ENCODE data around the gene GRID1.
"Not testable (repeated sequence)": the region's sequence is repeated elsewhere in the genome, so short reads cannot be mapped to it uniquely, and the experiment has no call there.

Gene GRID1

DNA sequence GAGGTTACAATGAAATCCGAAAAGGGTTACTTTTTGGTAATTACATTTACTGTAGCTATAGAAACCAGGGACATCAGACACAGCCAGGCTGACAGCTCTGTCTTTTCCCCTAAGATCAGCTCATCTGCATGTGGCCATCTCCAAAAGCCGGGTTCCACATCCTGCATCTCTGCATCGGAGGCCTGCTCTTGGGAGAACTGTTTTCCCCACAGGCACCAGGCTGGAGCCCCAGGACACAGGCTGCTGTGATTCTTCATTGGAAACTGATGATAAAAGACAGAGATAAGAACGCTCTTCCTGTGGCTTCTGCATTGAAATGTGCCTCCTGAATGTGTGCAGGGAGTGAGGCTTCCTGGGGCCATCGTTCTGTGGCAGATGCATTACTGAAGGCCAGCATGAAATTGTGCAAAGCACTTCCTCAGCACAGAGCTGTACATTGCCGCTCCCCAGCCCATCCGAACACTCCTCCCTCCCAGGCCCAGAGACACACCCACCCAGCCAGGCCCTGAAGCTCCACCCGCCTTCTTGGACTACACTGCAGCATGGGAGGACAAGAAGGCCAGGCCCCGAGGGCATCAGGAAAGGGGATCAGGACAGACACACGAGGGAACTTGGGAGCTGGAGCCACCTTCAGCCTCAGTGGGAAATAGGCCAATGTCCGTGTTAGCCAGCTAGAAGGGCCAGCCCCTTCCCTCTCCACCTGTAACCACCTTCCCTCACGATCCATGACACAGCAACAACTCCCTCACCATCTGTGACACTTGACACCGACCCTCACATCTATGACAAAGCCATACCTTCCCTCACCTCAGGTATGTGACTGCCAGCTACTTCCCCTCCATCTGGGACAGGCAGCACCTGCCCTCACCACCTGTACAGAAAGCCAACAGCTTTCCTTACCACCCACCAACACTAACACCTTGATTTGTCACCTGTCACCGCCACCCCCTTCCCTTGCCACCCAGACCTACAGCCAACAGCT lies 113.2 kb downstream of the GRID1 start:
- no peak for DNase-seq (ENCODE audit: low spot score)

DNA sequence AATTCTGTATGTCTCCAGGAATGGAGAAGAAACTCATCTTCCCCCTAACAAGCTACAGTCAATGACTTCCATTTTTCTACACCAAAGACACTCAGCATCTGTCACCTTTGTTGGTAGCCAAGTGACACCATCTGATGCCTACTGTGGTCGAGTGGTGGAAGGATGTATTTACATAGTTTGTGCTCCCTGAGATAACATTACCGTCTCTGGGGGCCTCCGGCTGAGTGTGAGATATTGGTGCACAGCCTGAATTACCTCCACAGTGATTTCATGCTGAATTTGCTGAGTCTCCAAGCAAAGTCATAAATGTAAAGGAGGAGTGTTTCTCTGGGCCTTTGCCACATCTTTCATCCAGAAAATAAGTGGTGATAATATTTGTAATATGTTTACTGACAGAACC lies 114.0 kb downstream of the GRID1 start:
- no peak for DNase-seq (ENCODE audit: low spot score)

DNA sequence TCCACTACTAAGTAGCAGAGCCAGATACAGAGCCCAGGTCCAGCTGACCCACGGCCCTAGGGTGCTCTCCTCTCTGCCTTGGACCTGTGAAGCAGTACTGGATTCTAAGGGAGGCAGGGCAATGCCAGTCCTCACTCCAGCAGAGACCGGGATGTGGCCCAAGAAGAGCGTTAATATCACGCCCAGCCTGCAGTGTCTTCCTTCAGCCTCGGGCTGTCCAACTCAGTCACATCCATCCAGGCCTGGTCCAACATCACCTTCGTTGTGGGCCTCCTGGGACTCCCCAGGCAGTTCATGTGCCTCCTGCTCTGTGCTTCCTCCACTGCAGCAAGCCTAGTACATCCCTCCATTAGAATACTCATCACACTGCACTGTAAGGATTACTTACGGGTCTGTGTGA lies 114.5 kb downstream of the GRID1 start:
- DNase-seq (ENCODE audit: low spot score), result no peak

DNA sequence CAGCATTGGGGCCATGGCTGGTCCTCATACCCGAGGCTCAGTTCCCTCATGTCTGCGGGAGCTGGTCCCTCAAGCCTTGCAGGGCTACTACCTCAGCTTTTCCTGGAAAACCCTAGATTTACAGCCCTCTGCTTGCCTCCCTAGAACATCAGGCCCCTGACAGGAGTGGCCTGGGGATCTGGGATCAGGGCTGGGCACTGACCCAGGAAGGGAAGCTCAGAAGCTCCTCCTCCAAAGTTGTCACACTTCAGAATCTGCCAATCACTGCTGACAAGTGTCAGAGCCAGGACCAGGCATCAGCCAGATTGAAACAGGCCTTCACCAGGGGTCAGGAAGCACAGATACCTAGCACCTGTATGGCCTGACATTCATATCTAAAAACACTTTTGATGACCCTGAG lies 115.2 kb downstream of the GRID1 start:
- DNase-seq (ENCODE audit: low spot score), result no peak

DNA sequence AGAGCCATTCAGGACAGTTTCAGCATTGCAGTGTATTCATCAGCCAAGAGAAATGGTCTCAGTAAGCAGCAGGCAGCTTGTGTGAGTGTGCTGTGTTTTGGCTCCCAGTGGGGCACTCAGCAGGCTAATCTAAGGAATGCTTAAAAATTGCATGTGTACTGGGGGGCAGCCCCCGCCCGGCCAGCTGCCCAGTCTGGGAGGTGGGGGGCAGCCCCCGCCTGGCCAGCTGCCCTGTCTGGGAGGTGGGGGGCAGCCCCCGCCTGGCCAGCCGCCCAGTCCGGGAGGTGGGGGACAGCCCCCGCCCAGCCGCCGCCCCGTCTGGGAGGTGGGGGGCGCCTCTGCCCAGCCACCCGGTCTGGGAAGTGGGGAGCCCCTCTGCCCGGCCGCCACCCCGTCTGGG lies 116.2 kb downstream of the GRID1 start:
- DNase-seq (ENCODE audit: low spot score), result no peak

DNA sequence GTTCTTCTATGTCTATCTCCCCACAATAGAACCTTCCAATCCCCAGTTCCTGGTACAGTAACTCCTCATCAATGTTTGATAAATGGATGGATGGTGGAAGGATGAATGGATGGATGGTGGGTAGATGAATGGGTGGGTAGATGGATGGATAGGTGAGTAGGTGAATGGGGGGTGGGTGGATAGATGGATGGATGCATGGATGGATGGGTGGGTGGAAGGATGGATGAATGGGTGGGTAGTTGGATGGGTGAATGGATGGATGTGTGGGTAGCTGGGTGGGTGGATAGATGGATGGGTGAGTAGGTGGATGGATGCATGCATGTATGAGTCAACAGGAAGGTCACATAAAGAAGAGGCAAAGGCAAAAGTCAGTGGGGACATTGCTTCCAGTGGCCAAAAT lies 116.8 kb downstream of the GRID1 start:
- DNase-seq (ENCODE audit: low spot score), result no peak

DNA sequence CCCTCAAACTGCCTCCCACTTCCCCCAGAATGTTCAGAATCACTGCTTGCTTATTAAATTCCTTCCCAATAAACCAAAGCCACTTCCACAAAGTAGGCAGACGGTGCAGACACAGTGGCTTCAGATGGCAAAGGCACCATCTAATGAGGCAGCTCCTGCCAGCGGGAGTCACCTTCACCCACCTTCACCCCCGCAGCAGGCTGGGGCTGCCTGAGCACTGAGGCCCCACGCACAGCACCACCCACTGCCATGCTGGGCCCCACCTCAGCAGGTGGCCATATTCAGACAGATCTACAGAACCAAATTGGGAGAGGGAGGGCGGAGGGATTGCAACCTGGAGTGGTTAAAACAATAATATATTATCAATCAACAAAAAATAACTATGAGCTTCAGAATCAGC lies 118.5 kb downstream of the GRID1 start:
- no peak for DNase-seq (ENCODE audit: low spot score)

DNA sequence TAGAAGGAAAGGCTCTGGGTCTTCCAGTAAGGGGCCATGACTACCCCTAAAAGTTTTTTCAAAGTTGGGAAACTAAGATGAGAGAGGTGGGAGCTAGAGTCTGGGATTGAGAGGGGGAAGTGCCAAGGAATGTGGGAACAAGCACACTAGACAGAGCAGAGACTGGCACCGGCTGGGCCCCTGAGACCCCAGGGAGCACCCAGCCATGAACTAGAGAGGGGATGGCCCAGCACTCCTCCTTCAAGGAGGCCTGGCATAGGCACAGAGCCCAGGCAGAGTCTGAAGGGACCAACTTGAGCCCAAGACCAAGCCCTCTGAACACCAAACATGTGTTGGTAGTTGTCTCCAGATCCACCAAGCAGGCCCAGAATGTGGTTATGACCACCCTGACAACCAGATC lies 119.0 kb downstream of the GRID1 start:
- no peak for DNase-seq (ENCODE audit: low spot score)

DNA sequence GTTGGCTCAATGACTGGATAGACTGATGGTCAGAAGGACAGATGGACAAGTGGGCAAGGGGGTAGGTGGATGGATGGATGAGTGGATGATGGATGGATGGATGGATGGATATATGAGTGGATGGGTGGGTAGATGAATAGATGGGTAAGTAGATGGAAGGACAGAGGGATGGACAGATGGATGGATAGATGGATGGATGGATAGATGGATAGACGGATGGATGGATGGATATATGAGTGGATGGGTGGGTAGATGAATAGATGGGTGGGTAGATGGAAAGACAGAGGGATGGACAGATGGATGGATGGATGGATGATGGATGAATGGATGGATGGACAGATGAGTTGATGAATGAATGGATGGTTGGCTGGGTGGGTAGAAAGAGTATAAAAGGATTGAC lies 119.5 kb downstream of the GRID1 start:
- DNase-seq (ENCODE audit: low spot score), result no peak

DNA sequence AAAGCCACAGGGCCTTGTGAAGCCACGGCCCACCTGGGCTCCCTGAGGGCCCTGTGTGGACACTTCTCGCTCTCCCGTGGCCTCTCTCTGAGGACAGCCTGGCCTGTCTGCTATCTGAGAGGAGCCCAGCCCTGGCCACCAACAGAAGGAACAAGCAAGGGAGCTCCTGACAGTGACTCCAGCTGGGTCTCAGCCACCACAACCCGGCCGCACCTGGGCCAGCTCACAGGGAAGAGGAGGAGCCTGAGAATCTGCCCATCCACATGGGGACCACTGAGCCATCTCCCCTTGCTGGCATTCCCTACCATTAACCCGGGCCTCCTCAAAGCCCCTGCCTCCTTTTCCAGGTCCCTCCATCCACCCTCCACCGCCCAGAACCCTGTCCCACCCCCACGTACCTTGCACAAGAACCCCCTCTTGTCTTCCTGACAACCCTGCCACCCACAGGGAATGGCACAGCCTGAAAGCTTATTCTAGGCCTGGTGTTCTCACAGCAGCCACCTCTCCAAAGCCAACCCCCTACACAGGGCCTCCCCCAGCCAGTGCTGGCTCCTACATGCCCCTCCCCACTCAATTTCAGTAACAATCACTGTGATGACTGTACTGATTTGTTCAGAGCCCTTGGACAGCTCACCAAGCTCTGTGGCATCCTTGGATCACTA lies 120.2 kb downstream of the GRID1 start:
- DNase-seq (ENCODE audit: low spot score), result no peak

DNA sequence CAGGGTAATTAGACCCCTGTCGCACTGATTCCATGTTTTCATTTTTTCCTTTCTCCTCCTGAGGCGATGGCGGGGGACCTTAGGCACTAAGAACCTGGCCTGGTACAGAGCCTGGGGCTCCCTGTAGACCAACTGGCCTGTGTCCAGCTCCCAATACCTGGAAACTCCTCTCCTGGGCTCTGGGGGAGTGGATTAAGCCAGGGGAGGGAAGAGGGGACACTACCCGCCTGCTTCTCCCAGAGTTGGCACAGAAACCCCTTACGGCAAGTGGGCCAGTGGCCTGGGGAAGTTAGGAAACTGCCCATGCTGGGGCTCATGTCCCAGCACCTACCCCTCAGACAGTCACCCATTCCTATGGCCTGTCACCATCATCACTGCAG lies 121.6 kb downstream of the GRID1 start:
- no peak for DNase-seq (ENCODE audit: low spot score)

DNA sequence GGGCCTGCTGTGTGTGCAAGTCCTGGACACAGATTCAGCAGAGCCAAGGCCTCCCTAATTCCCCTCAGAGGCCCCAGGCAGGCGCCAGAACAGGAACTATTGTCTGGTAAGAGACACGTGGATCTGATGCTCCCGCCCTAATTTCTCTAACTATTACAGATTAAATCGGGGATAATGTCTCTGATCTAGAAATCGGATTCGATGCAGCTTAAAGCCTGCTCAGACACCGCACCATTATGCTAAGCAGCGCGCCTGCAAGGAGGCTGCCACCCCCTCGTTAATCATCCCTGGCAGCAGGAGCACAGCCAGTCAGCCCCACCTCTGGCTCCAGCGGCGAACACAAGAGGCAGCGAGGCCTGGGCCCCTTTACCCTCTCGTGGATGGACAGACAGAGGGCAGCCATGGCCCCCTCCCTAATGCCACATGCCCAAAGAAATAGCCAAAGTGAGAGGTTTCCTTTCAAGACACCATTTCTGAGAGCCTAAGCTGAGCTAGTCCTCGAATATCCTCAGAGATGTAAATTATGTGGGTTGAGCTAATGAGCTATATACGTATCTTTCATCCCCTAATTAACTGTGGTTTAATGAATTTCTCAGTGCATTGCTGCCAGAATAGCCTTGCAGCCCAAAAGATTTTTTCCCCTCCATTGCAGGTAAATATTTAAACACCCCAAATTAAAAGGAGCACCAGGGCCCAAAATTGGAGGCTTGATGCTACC lies 122.1 kb downstream of the GRID1 start:
- no peak for DNase-seq (ENCODE audit: low spot score)

DNA sequence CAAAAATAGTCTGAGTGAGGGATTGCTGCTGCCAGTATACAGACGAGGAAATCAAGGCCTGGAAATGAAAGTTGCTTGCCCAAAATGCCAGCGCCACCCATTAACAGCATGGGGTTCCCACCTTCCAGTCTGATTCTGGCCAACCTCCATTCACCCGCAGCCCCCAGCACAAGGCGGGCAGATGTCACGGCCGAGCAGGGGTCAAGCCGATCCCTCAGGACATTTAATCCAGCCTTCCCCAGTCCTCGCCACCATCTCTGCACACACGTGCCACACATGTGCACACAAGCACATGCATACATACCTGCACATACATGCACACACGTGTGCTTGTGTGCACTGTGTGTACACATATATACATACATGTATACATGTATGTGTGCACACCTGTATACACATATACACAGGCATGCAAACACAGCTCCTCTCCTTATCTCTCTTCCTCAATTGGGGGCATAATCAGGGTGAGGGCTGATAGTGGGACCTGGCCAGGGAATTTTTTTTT lies 122.9 kb downstream of the GRID1 start:
- DNase-seq (ENCODE audit: low spot score), result no peak

DNA sequence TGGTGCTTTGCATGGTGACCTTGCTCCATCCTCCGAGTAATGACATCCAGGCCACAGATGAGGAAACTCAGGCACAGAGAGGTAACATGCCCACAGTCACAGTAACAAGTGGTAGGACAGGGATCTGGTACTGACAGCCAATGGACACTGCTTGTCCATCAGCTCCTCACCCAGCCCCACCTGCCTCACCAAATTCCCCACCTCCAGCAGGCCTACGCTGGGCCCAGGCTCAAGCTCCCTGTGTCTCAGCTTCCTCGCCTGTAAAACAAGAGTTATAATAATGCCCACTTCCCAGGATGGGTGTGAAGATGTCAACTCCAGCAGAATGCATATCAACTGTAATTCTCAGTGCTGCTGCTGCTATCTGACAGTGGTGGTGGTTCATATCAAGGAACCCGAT lies 123.8 kb downstream of the GRID1 start:
- no peak for DNase-seq (ENCODE audit: low spot score)

DNA sequence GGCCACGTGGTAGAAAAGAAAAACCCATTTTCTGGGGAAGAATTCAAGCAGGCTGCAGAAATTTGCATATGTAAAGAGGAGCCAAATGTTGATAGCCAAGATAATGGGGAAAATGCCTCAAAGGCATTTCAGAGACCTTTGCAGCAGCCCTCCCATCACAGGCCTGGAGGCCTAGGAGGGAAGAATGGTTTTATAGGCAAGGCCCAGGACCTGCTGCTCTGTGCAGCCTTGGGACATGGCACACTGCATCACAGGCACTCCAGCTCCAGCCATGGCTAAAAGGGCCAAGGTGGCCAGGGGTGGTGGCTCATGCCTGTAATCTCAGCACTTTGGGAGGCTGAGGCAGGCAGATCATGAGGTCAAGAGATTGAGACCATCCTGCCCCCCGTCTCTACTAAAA lies 128.5 kb downstream of the GRID1 start:
- DNase-seq (ENCODE audit: low spot score), result not testable (repeated sequence)

DNA sequence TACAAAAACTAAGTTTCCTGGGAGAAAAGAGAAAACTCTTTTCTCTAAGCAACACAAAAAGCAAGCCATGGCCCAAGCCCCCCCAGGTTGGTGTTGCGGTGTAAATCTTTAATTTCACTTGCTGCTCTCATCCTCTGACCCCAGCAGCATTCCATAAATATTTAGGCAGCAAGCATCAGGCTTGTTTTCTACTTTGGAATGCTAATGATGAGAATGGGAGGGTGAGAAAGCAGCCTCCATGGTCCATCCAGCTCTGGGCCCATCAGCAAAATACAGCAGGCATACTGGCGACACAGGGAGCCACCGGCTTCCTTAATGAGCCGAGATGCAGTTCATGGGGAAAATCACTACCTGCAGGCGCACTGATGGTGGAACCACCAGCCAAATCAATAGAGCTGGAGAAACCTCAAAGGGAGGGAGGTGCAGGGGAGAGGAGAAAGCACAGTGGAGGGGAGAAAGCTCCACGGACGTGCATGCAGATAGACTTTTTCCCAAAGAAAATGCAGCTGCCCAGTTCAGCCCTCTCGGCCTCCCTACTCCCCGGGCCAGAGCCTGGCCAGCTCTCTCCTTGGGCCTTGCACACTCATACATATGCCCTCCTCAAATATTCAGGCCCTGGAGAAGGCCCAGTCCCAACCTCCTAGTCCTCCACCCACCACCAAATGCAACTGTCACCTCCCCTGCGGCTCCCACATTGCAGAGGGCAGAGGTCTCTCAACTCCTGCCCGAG lies 131.9 kb downstream of the GRID1 start:
- DNase-seq (ENCODE audit: low spot score), result no peak

DNA sequence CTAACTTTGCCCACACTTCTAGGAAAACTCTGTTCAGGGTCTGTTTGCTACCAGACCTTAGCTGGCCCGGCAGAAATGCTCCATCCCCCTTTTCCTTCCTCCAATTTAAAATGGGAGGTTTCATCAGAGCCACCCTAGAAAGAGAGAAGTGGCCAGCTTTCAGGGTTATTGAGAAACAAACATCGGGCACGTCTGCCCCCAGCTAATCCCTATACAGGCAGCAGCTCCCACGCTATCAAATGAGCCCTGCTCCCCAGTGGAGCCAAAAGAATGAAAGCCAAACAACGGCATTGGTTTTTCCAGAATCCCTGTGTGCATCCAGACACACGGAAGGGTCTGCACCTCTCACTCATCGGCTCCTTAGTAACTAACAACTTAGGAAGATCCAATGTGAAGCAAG lies 132.5 kb downstream of the GRID1 start:
- no peak for DNase-seq (ENCODE audit: low spot score)

DNA sequence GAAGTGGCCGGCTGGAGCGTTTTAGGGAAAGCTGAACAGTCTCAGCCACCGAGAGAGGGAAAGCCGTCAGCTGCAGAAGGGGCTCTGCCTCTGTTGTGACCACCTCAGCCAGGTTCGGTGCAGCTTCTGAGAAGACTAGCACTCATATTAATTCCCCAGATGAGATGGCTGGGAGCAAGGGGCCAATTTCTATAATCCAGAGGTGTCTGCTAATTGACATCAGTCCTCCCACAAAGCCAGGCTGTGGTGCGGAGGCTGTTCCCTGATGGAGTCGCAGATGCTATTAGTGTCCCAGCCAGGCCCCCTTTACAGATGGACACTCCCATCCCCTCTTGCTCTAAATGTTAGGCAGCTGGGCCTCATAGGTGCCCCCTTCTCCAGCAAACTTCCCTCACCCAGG lies 133.5 kb downstream of the GRID1 start:
- DNase-seq (ENCODE audit: low spot score), result no peak

DNA sequence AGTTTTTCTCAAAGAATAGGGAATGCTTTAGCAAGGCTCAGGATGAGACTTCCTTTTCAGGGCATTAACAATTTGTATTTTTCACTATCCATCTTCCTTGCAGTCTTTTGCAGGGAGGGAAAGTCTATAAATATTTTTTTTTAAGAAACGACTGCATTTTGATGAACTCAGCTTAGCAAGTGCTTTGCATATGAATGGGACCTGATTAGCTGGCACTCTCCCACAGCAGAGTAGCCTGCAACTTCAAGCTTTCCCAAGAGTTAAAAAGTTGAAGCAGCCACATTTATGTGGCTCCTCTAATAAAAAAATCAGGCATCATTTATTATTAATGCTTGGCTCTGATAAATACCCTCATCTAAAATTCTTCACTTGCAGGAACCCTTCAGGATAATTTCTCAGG lies 134.0 kb downstream of the GRID1 start:
- no peak for DNase-seq (ENCODE audit: low spot score)

DNA sequence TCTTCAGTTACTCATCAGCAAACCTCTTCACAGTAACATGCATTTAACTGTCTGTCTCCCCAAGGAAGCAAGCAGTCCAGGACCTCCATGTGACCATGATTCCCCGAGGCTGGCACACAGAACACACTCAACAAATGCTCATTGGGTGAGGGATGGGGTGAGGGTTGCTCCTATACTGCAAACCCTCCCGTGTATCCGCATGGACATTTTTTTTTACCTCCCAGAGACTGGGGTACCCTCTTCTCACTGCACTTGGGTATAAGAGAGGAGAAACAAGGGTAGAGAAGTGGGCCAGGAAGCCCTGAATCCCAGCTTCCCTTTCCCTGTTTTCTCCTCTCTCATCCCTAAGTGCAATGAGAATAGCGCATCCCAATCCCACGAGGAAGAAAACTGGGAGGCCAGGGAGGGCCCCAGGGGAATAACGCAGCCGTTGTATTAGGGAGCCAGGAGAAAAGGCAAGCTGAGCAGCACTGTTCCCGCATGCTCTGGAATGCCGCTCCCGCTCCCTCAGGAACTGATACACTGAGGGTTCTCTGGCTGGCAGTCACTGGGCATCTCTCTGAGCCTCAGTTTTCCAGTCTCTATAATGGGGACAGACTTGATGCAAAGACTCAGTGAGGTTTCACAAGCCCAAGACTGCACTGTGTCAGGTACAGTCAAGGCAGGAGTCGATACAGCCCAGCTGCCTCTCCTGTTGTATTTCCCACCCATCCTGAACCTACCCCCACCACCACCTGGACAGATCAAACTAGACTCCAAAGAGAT lies 134.6 kb downstream of the GRID1 start:
- no peak for DNase-seq (ENCODE audit: low spot score)

DNA sequence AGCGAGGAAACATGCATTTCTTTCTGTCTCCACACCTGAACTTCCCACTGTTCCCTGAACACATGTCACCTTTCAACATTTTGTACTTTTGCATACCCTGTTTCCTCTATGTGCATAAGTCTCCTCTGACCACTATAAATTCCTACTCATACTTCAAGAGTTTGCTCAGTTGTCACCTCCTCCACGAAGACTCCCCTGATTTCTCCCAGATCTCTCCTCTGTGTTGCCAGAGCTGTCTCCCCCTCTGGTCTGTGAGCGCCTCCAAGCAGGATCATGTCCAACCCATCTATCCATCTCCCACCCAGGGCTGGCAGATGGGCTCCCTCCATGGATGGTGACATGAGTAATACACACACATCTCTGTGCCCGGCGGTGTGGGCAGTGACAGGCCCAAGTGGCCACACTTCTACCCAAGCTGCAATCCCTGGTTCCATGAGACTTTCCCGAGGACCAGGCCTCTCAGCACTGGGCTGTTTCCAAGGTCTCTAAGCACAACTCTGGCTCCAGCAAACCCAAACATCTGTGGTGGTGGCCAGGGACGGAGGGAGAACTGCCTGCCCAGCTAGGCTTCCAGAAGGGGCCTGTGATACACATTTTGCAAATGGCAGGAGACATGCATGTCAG lies 135.9 kb downstream of the GRID1 start:
- no peak for DNase-seq (ENCODE audit: low spot score)

Measured in HuH-7 (cell line).